HEK293 (cell line): Measurements from ENCODE around the gene DCLK1.

Experiments
- CTCF ChIA-PET: fragments of 350-600 bp; formaldehyde crosslinking; extraction: SDS; loops from one replicate; lab custom pipeline; 2021; ENCODE audit warnings: antibody characterized with exemption; lab: Yijun Ruan, JAX
- POLR2A ChIA-PET: fragments of 300-600 bp; formaldehyde crosslinking; extraction: SDS; loops from one replicate; lab custom pipeline; 2020; ENCODE audit warnings: antibody characterized with exemption, inconsistent platforms; lab: Yijun Ruan, JAX
- H3K27ac ChIP-seq: fragments of 200-500 bp; sonication (Bioruptor generic); 2 replicates; pipeline ENCODE4 v1.5.1; 2014; ENCODE audit warnings: low read depth, low read length, control low read depth, inconsistent platforms; ENCODE audit errors: extremely low read depth
- H3K36me3 ChIP-seq, 2 experiments: fragments of 200-500 bp in 1 of 2; sonication (Bioruptor generic) in 1 of 2; 1 replicate in 1 of 2; 2 replicates in 1 of 2; pipeline ENCODE4 v1.5.1; 2014 to 2017; ENCODE audit warnings: inconsistent platforms in 2 of 2, low read length in 2 of 2; ENCODE audit not compliant: control insufficient read depth in 2 of 2, insufficient read depth in 1 of 2
- H3K4me1 ChIP-seq: fragments of 200-500 bp; sonication (Bioruptor generic); 2 replicates; pipeline ENCODE4 v1.5.1; 2014; ENCODE audit warnings: mild to moderate bottlenecking, low read length, inconsistent platforms; ENCODE audit not compliant: control insufficient read depth, insufficient read depth
- H3K4me3 ChIP-seq: 2 replicates; pipeline ENCODE4 v1.5.1; 2011; ENCODE audit warnings: low read depth, mild to moderate bottlenecking, control low read depth, low read length, moderate library complexity
- H3K9me3 ChIP-seq: fragments of 200-500 bp; sonication (Bioruptor generic); 2 replicates; pipeline ENCODE4 v1.5.1; 2014; ENCODE audit warnings: low read depth, low read length, inconsistent platforms; ENCODE audit not compliant: control insufficient read depth, insufficient read depth
- ATF2 ChIP-seq: fragments of 450-650 bp; formaldehyde crosslinking; IDR thresholded peaks from 2 replicates; pipeline ENCODE4 v1.5.1; 2016; ENCODE audit warnings: missing biosample characterization, missing genetic modification characterization, low read depth
- FEZF1 ChIP-seq: fragments of 450-650 bp; formaldehyde crosslinking; IDR thresholded peaks from 2 replicates; pipeline ENCODE4 v1.5.1; 2016; ENCODE audit warnings: missing biosample characterization, missing genetic modification characterization
- ZBTB48 ChIP-seq: fragments of 450-650 bp; formaldehyde crosslinking; IDR thresholded peaks from 2 replicates; pipeline ENCODE4 v1.5.1; 2016; ENCODE audit warnings: missing biosample characterization, missing genetic modification characterization
- ZNF18 ChIP-seq: fragments of 450-650 bp; formaldehyde crosslinking; IDR thresholded peaks from 2 replicates; pipeline ENCODE4 v1.5.1; 2016; ENCODE audit warnings: missing biosample characterization, missing genetic modification characterization
- ZNF214 ChIP-seq: fragments of 450-650 bp; formaldehyde crosslinking; IDR thresholded peaks from 2 replicates; pipeline ENCODE4 v1.5.1; 2017; ENCODE audit warnings: missing biosample characterization, mild to moderate bottlenecking, missing genetic modification characterization, borderline replicate concordance
- ZNF26 ChIP-seq: fragments of 450-650 bp; formaldehyde crosslinking; IDR thresholded peaks from 2 replicates; pipeline ENCODE4 v1.5.1; 2016; ENCODE audit warnings: missing biosample characterization, missing genetic modification characterization
- ZNF48 ChIP-seq: fragments of 450-650 bp; formaldehyde crosslinking; IDR thresholded peaks from 2 replicates; pipeline ENCODE4 v1.5.1; 2016; ENCODE audit warnings: missing biosample characterization, missing genetic modification characterization
- ZNF580 ChIP-seq: fragments of 450-650 bp; formaldehyde crosslinking; IDR thresholded peaks from 2 replicates; pipeline ENCODE4 v1.5.1; 2016; ENCODE audit warnings: missing biosample characterization, missing genetic modification characterization
- ZNF785 ChIP-seq: fragments of 450-650 bp; formaldehyde crosslinking; IDR thresholded peaks from 2 replicates; pipeline ENCODE4 v1.5.1; 2016; ENCODE audit warnings: missing biosample characterization, missing genetic modification characterization
- ZNF791 ChIP-seq: fragments of 450-650 bp; formaldehyde crosslinking; IDR thresholded peaks from 2 replicates; pipeline ENCODE4 v1.5.1; 2016; ENCODE audit warnings: missing biosample characterization, missing genetic modification characterization
- TF ChIP-seq, protein P1 (sequence below): fragments of 450-650 bp; formaldehyde crosslinking; IDR thresholded peaks from 2 replicates; pipeline ENCODE4 v1.5.1; 2017; ENCODE audit warnings: missing biosample characterization, missing genetic modification characterization
- TF ChIP-seq, protein P2 (sequence below): fragments of 450-650 bp; formaldehyde crosslinking; IDR thresholded peaks from 2 replicates; pipeline ENCODE4 v1.5.1; 2016; ENCODE audit warnings: missing biosample characterization, missing genetic modification characterization, low read depth
- TF ChIP-seq, protein P3 (sequence below): fragments of 450-650 bp; formaldehyde crosslinking; IDR thresholded peaks from 2 replicates; pipeline ENCODE4 v1.5.1; 2016; ENCODE audit warnings: missing biosample characterization, missing genetic modification characterization
- TF ChIP-seq, protein P4 (sequence below): fragments of 450-650 bp; formaldehyde crosslinking; IDR thresholded peaks from 2 replicates; pipeline ENCODE4 v1.5.1; 2016; ENCODE audit warnings: missing biosample characterization, missing genetic modification characterization

DCLK1 gene

GRCh38 chr13:35956074-35956473 lies 175.1 kb downstream of the DCLK1 start:
- CTCF ChIA-PET, result interaction anchor here (0.7 kb wide), 1 partner anchor 154 kb away, joined by 3 read pairs; no protein-coding TSS in a partner anchor

GRCh38 chr13:35954207-35954560 lies 177.0 kb downstream of the DCLK1 start:
- no peak overlapping the region for H3K4me3 ChIP-seq
- POLR2A ChIA-PET, result no interaction called here
- no peaks in the 10 kb centered on the region for H3K36me3 ChIP-seq
- CTCF ChIA-PET, result interaction anchor here (0.6 to 2.5 kb wide), 9 partner anchors 10 to 1687 kb away, joined by 3 to 8 read pairs (median 4); no protein-coding TSS in a partner anchor
- H3K9me3 ChIP-seq, result no peaks in the 10 kb centered on the region
- no peak overlapping the region for H3K27ac ChIP-seq
- H3K4me1 ChIP-seq, result no peaks in the 10 kb centered on the region
- TF ChIP-seq ZNF785 (tag by site-specific recombination) (no peak), ZNF791 (no peak), FEZF1 (tag by site-specific recombination) (no peak), ZBTB48 (tag by site-specific recombination) (no peak), ZNF18 (tag by site-specific recombination) (no peak)
- TF ChIP-seq, protein P1, sequence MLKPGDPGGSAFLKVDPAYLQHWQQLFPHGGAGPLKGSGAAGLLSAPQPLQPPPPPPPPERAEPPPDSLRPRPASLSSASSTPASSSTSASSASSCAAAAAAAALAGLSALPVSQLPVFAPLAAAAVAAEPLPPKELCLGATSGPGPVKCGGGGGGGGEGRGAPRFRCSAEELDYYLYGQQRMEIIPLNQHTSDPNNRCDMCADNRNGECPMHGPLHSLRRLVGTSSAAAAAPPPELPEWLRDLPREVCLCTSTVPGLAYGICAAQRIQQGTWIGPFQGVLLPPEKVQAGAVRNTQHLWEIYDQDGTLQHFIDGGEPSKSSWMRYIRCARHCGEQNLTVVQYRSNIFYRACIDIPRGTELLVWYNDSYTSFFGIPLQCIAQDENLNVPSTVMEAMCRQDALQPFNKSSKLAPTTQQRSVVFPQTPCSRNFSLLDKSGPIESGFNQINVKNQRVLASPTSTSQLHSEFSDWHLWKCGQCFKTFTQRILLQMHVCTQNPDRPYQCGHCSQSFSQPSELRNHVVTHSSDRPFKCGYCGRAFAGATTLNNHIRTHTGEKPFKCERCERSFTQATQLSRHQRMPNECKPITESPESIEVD (tag by site-specific recombination), result no peak
- TF ChIP-seq, protein P2, sequence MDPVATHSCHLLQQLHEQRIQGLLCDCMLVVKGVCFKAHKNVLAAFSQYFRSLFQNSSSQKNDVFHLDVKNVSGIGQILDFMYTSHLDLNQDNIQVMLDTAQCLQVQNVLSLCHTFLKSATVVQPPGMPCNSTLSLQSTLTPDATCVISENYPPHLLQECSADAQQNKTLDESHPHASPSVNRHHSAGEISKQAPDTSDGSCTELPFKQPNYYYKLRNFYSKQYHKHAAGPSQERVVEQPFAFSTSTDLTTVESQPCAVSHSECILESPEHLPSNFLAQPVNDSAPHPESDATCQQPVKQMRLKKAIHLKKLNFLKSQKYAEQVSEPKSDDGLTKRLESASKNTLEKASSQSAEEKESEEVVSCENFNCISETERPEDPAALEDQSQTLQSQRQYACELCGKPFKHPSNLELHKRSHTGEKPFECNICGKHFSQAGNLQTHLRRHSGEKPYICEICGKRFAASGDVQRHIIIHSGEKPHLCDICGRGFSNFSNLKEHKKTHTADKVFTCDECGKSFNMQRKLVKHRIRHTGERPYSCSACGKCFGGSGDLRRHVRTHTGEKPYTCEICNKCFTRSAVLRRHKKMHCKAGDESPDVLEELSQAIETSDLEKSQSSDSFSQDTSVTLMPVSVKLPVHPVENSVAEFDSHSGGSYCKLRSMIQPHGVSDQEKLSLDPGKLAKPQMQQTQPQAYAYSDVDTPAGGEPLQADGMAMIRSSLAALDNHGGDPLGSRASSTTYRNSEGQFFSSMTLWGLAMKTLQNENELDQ, result no peak

More at GRCh38 chr13:35956074-35956473, 175.1 kb downstream of the DCLK1 start:
- Histone ChIP-seq H3K4me1 (no peaks in the 10 kb centered on the region), H3K36me3 (no peaks in the 10 kb centered on the region), H3K27ac (no peak overlapping the region), H3K4me3 (no peak overlapping the region), H3K9me3 (no peaks in the 10 kb centered on the region)
- TF ChIP-seq ZNF48 (tag by site-specific recombination) (no peak), ZNF26 (tag by site-specific recombination) (no peak), ZNF580 (tag by site-specific recombination) (no peak), ATF2 (tag by site-specific recombination) (no peak), ZNF214 (tag by site-specific recombination) (no peak)
- TF ChIP-seq, protein P3, sequence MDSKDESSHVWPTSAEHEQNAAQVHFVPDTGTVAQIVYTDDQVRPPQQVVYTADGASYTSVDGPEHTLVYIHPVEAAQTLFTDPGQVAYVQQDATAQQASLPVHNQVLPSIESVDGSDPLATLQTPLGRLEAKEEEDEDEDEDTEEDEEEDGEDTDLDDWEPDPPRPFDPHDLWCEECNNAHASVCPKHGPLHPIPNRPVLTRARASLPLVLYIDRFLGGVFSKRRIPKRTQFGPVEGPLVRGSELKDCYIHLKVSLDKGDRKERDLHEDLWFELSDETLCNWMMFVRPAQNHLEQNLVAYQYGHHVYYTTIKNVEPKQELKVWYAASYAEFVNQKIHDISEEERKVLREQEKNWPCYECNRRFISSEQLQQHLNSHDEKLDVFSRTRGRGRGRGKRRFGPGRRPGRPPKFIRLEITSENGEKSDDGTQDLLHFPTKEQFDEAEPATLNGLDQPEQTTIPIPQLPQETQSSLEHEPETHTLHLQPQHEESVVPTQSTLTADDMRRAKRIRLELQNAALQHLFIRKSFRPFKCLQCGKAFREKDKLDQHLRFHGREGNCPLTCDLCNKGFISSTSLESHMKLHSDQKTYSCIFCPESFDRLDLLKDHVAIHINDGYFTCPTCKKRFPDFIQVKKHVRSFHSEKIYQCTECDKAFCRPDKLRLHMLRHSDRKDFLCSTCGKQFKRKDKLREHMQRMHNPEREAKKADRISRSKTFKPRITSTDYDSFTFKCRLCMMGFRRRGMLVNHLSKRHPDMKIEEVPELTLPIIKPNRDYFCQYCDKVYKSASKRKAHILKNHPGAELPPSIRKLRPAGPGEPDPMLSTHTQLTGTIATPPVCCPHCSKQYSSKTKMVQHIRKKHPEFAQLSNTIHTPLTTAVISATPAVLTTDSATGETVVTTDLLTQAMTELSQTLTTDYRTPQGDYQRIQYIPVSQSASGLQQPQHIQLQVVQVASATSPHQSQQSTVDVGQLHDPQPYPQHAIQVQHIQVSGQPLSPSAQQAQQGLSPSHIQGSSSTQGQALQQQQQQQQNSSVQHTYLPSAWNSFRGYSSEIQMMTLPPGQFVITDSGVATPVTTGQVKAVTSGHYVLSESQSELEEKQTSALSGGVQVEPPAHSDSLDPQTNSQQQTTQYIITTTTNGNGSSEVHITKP (tag by site-specific recombination), result no peak
- TF ChIP-seq, protein P4, sequence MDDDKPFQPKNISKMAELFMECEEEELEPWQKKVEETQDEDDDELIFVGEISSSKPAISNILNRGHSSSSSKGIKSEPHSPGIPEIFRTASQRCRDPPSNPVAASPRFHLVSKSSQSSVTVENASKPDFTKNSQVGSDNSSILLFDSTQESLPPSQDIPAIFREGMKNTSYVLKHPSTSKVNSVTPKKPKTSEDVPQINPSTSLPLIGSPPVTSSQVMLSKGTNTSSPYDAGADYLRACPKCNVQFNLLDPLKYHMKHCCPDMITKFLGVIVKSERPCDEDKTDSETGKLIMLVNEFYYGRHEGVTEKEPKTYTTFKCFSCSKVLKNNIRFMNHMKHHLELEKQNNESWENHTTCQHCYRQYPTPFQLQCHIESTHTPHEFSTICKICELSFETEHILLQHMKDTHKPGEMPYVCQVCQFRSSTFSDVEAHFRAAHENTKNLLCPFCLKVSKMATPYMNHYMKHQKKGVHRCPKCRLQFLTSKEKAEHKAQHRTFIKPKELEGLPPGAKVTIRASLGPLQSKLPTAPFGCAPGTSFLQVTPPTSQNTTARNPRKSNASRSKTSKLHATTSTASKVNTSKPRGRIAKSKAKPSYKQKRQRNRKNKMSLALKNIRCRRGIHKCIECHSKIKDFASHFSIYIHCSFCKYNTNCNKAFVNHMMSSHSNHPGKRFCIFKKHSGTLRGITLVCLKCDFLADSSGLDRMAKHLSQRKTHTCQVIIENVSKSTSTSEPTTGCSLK, result no peak
- POLR2A ChIA-PET, result no interaction called here
